ENCODE data around the gene GNE. TPM values are rescaled to one million over a fixed set of nuclear protein-coding genes. Genes with fewer than 3 reads are reported as not detected.
"Not testable (repeated sequence)": the region's sequence is repeated elsewhere in the genome, so short reads cannot be mapped to it uniquely, and the experiment has no call there.

The GNE gene
- total RNA-seq, 2 experiments from 2014 or later = 19.2 to 20.5 TPM

GRCh38 chr9:36288070-36288469, 29.8 kb upstream of the GNE start:
- Mint-ChIP-seq H3K27ac (no peak overlapping the region), H3K9me3 (no peaks in the 10 kb centered on the region), H3K4me3 (no peak overlapping the region), H3K4me1 (ENCODE audit: low read depth) (no peaks in the 10 kb centered on the region), H3K27me3 (no peaks in the 10 kb centered on the region), H3K36me3 (no peaks in the 10 kb centered on the region)
- CTCF ChIA-PET = interaction anchor here (0.6 to 0.8 kb wide), 2 partner anchors 41 to 48 kb away, joined by 3 read pairs; no protein-coding TSS in a partner anchor
- POLR2A ChIA-PET = no interaction called here
- no peak for DNase-seq
- intact Hi-C loops (cut with micrococcal nuclease) = no loop called here

- intact Hi-C loops (cut with micrococcal nuclease) = no loop called here
- Mint-ChIP-seq H3K36me3 (no peaks in the 10 kb centered on the region), H3K9me3 (no peaks in the 10 kb centered on the region), H3K27ac (no peak overlapping the region), H3K4me3 (no peak overlapping the region), H3K4me1 (ENCODE audit: low read depth) (no peaks in the 10 kb centered on the region), H3K27me3 (no peaks in the 10 kb centered on the region)
- CTCF ChIA-PET = interaction anchor here (0.6 to 1.5 kb wide), 3 partner anchors 42 to 46 kb away, joined by 3 to 5 read pairs (median 3); no protein-coding TSS in a partner anchor
- POLR2A ChIA-PET = interaction anchor here (0.5 kb wide), 1 partner anchor 57 kb away, joined by 3 read pairs; no protein-coding TSS in a partner anchor
- DNase-seq = no peak
These were observed 28.1 kb upstream of the GNE start for GRCh38 chr9:36286388-36286787.

DNA sequence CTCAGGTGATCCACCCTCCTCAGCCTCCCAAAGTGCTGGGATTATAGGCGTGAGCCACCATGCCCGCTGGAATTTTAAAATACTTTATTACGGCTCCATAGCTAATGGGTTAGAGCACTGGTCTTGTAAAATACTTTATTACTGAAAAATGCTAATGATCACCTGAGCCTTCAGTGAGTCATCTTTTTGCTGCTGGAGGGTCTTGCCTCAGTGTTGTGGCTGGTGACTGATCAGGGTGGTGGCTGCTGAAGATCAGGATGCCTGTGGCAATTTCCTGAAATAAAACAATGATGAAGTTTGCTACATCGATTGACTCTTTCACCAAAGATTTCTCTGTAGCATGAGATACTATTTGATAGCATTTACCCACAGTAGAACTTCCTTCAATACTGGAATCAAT, 26.0 kb upstream of the GNE start:
- CTCF ChIA-PET = no interaction called here
- DNase-seq = no peak
- Mint-ChIP-seq H3K4me1 (ENCODE audit: low read depth) (no peaks in the 10 kb centered on the region), H3K27ac (no peak overlapping the region), H3K9me3 (no peaks in the 10 kb centered on the region), H3K27me3 (no peaks in the 10 kb centered on the region), H3K4me3 (no peak overlapping the region), H3K36me3 (no peaks in the 10 kb centered on the region)
- POLR2A ChIA-PET = no interaction called here
- intact Hi-C loops (cut with micrococcal nuclease) = no loop called here

GRCh38 chr9:36282275-36282674, 24.0 kb upstream of the GNE start:
- H3K27me3 Mint-ChIP-seq = no peaks in the 10 kb centered on the region
- no peaks in the 10 kb centered on the region for H3K4me1 Mint-ChIP-seq (ENCODE audit: low read depth)
- POLR2A ChIA-PET = no interaction called here
- CTCF ChIA-PET = no interaction called here
- no peaks in the 10 kb centered on the region for H3K9me3 Mint-ChIP-seq
- intact Hi-C loops (cut with micrococcal nuclease) = no loop called here
- H3K4me3 Mint-ChIP-seq = no peak overlapping the region
- no peak for DNase-seq
- H3K36me3 Mint-ChIP-seq = no peaks in the 10 kb centered on the region
- no peak overlapping the region for H3K27ac Mint-ChIP-seq

DNA sequence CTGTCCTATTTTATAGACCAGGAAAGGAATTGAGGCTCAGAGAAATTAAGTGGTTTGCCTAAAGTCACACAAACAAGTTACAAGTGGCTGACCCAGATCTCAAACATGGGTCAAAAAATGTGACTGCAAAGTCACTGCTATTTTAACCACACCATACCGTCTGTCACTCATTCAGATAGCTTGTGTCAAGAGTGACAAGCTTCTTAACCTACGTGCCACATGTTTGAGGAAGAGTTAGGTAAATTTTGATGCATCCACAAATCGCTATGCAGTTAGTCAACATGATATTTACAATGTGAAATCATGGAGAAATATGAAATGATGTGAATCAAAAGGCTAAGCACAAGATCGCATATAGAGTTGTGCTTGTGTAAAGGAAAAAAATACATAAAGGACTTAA, 22.7 kb upstream of the GNE start:
- no peak overlapping the region for H3K27ac Mint-ChIP-seq
- H3K4me3 Mint-ChIP-seq = no peak overlapping the region
- no peak for DNase-seq
- no peaks in the 10 kb centered on the region for H3K36me3 Mint-ChIP-seq
- POLR2A ChIA-PET = no interaction called here
- no peaks in the 10 kb centered on the region for H3K27me3 Mint-ChIP-seq
- H3K4me1 Mint-ChIP-seq (ENCODE audit: low read depth) = no peaks in the 10 kb centered on the region
- CTCF ChIA-PET = no interaction called here
- intact Hi-C loops (cut with micrococcal nuclease) = no loop called here
- H3K9me3 Mint-ChIP-seq = no peaks in the 10 kb centered on the region

DNA sequence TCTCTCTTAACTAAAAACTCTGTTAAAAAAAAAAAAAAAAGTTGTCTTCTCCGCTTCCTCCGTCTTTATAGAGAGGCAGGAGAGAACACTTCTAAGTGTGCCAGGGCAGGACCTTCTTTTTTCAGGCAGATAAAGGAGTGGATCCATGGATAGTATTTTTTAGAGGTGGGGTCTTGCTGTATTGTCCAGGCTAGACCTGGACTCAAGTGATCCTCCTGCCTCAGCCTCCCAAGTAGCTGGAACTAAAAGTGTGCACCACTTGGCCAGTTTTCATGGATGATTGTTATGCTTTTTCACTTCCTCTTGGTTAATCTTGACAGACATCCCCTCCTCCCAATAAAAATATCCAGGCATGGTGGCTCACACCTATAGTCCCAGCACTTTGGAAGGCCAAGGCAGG, 20.0 kb upstream of the GNE start:
- no peak overlapping the region for H3K4me3 Mint-ChIP-seq
- POLR2A ChIA-PET = no interaction called here
- intact Hi-C loops (cut with micrococcal nuclease) = no loop called here
- no peak for DNase-seq
- H3K27me3 Mint-ChIP-seq = no peaks in the 10 kb centered on the region
- no peaks in the 10 kb centered on the region for H3K36me3 Mint-ChIP-seq
- H3K27ac Mint-ChIP-seq = no peak overlapping the region
- CTCF ChIA-PET = interaction anchor here (1.0 kb wide), 1 partner anchor 324 kb away, joined by 3 read pairs; no protein-coding TSS in a partner anchor
- no peaks in the 10 kb centered on the region for H3K9me3 Mint-ChIP-seq
- no peaks in the 10 kb centered on the region for H3K4me1 Mint-ChIP-seq (ENCODE audit: low read depth)

- ChIA-PET POLR2A (no interaction called here), CTCF (no interaction called here)
- intact Hi-C loops (cut with micrococcal nuclease) = no loop called here
- Mint-ChIP-seq H3K36me3 (no peaks in the 10 kb centered on the region), H3K4me1 (ENCODE audit: low read depth) (no peaks in the 10 kb centered on the region), H3K4me3 (no peak overlapping the region), H3K27me3 (no peaks in the 10 kb centered on the region), H3K9me3 (no peaks in the 10 kb centered on the region), H3K27ac (no peak overlapping the region)
- no peak for DNase-seq
These were observed 18.5 kb upstream of the GNE start for GRCh38 chr9:36276781-36277181.

GRCh38 chr9:36276254-36276653, 18.0 kb upstream of the GNE start:
- DNase-seq = no peak
- H3K4me1 Mint-ChIP-seq (ENCODE audit: low read depth) = no peaks in the 10 kb centered on the region
- POLR2A ChIA-PET = no interaction called here
- no peak overlapping the region for H3K4me3 Mint-ChIP-seq
- H3K27ac Mint-ChIP-seq = no peak overlapping the region
- H3K9me3 Mint-ChIP-seq = no peaks in the 10 kb centered on the region
- no peaks in the 10 kb centered on the region for H3K27me3 Mint-ChIP-seq
- CTCF ChIA-PET = no interaction called here
- intact Hi-C loops (cut with micrococcal nuclease) = no loop called here
- no peaks in the 10 kb centered on the region for H3K36me3 Mint-ChIP-seq

DNA sequence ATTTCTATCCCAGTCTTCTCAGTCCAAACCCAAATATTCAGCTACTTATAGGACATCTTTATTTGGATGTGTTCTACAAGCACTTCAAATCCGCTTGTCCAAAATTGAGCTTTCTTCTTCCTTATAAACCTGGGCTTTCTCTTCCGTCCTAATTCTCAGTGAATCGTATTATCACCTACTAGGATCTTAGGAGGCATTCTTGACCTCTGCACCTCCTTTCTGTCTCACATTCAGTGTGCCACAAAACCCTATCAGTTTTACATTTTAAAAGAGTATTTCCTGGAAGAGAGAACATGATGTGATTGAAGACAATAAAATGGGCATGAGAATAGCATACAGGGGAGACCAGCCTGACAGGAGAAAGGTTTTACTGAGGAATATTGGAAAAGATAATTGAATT, 16.8 kb upstream of the GNE start:
- CTCF ChIA-PET = interaction anchor here (1.6 kb wide), 1 partner anchor 26 kb away, joined by 4 read pairs; no protein-coding TSS in a partner anchor
- Mint-ChIP-seq H3K27ac (no peak overlapping the region), H3K4me1 (ENCODE audit: low read depth) (no peaks in the 10 kb centered on the region), H3K27me3 (no peaks in the 10 kb centered on the region), H3K4me3 (no peak overlapping the region), H3K36me3 (no peaks in the 10 kb centered on the region), H3K9me3 (no peaks in the 10 kb centered on the region)
- POLR2A ChIA-PET = no interaction called here
- no peak for DNase-seq
- intact Hi-C loops (cut with micrococcal nuclease) = no loop called here

DNA sequence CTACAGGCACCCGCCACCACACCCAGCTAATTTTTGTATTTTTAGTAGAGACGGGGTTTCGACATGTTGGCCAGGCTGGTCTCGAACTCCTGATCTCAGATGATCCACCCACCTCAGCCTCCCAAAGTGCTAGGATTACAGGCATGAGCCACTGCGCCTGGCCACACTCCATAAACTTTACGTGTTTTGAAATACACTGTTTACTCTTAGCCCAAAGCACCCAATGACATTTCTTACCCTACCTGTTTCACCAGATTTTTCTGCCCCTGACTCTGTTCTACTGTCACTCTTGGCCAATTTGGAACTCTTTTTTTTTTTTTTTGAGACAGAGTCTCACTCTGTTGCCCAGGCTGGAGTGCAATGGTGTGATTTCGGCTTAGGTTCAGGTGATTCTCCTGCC, 15.1 kb upstream of the GNE start:
- DNase-seq; H3K9me3 Mint-ChIP-seq; H3K36me3 Mint-ChIP-seq; POLR2A ChIA-PET; H3K4me1 Mint-ChIP-seq (ENCODE audit: low read depth); H3K27me3 Mint-ChIP-seq; H3K27ac Mint-ChIP-seq; H3K4me3 Mint-ChIP-seq; intact Hi-C loops (cut with micrococcal nuclease): not testable (repeated sequence)
- CTCF ChIA-PET = interaction anchor here (0.9 kb wide), 1 partner anchor 33 kb away, joined by 3 read pairs; no protein-coding TSS in a partner anchor

DNA sequence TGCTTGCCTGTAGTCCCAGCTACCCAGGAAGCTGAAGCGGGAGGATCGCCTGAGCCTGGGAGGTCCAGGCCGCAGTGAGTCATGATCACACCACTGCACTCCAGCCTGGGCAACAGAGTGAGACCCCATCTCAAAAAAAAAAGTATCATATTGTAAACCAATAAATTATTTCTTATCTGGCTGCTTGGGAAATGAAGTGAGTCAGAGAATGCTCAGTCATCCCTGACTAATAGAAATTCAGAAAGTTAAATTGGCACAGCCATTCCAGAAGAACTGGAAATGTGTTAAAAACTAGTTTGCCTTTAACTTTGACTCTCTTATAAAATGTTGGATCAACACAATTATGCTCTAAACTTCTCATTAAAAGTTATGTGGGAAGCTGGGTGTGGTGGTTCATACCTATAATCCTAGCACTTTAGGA, 9.8 kb upstream of the GNE start:
- Mint-ChIP-seq H3K27me3 (no peaks in the 10 kb centered on the region), H3K9me3 (no peaks in the 10 kb centered on the region), H3K36me3 (no peaks in the 10 kb centered on the region), H3K4me1 (ENCODE audit: low read depth) (no peaks in the 10 kb centered on the region), H3K4me3 (no peak overlapping the region), H3K27ac (no peak overlapping the region)
- intact Hi-C loops (cut with micrococcal nuclease) = no loop called here
- no peak for DNase-seq
- POLR2A ChIA-PET = no interaction called here
- CTCF ChIA-PET = interaction anchor here (1.4 kb wide), 1 partner anchor 61 kb away, joined by 3 read pairs; no protein-coding TSS in a partner anchor

DNA sequence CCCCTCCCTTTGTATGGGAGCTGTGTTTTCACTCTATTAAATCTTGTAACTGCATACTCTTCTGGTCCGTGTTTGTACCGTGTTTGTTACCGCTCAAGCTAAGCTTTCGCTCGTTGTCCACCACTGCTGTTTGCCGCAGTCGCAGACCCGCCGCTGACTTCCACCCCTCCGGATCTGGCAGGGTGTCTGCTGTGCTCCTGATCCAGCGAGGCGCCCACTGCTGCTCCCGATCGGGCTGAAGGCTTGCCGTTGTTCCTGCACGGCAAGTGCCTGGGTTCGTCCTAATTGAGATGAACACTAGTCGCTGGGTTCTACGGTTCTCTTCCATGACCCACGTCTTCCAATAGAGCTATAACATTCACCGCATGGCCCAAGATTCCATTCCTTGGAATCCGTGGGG, 6.6 kb upstream of the GNE start:
- Mint-ChIP-seq H3K9me3 (no peaks in the 10 kb centered on the region), H3K4me3 (no peak overlapping the region), H3K27ac (no peak overlapping the region), H3K27me3 (no peaks in the 10 kb centered on the region), H3K4me1 (ENCODE audit: low read depth) (no peaks in the 10 kb centered on the region), H3K36me3 (no peaks in the 10 kb centered on the region)
- ChIA-PET POLR2A (no interaction called here), CTCF (no interaction called here)
- no peak for DNase-seq
- intact Hi-C loops (cut with micrococcal nuclease) = no loop called here

DNA sequence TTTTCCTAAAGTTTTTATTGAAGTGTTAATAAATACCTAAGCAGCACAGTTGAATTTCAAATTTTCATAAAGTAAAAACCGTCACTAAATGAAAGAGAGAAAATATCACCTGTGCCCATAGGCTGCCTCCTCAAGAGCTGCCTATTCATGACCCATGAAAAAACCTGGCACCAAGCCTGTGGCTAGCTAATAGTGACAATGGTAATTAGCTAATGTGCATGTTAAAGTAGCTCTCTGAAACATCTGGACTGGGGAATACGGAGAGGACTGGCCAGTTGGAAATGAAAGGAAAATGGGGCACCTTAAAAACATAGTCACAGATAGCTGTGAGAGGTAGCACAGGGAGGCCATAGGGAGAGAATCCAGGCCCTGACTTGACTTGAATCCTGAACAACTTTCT, 5.4 kb upstream of the GNE start:
- CTCF ChIA-PET = no interaction called here

More for the DNA sequence above, 5.4 kb upstream of the GNE start:
- H3K4me3 Mint-ChIP-seq = no peak overlapping the region
- no peaks in the 10 kb centered on the region for H3K9me3 Mint-ChIP-seq
- no peak for DNase-seq
- intact Hi-C loops (cut with micrococcal nuclease) = no loop called here
- H3K27me3 Mint-ChIP-seq = no peaks in the 10 kb centered on the region
- no peak overlapping the region for H3K27ac Mint-ChIP-seq
- H3K36me3 Mint-ChIP-seq = no peaks in the 10 kb centered on the region
- peaks cover 4% of the 10 kb centered on the region for H3K4me1 Mint-ChIP-seq (ENCODE audit: low read depth)
- POLR2A ChIA-PET = interaction anchor here (0.6 kb wide), 1 partner anchor 78 kb away, joined by 3 read pairs; no protein-coding TSS in a partner anchor

Measured in activated CD4-positive, alpha-beta memory T cell treated with anti-CD3 and anti-CD28 coated beads for 36 hours (primary cell).